Neural cell (in vitro differentiated cells): Measurements from ENCODE around the gene TSR3. TPM values are rescaled to one million over a fixed set of nuclear protein-coding genes. Genes with fewer than 3 reads are reported as not detected.

Experiments
- H2AFZ ChIP-seq: fragments of 200-600, 300-800 bp; sonication (generic), shearing (Covaris generic); 2 replicates; pipeline ENCODE4 v1.6.0; 2014; ENCODE audit warnings: low read depth, mild to moderate bottlenecking, antibody characterized with exemption, low read length, moderate library complexity
- H3F3A ChIP-seq: fragments of 200-600 bp; shearing (Covaris generic); 2 replicates; pipeline ENCODE4 v1.6.1; 2016; ENCODE audit warnings: mild to moderate bottlenecking, moderate library complexity, mixed read lengths, antibody characterized with exemption, low read length; ENCODE audit not compliant: insufficient read depth, poor library complexity, severe bottlenecking
- H3K27ac ChIP-seq: fragments of 200-600, 300-800 bp; sonication (generic), shearing (Covaris generic); 2 replicates; pipeline ENCODE4 v1.5.1; 2014; ENCODE audit warnings: mild to moderate bottlenecking, low read length, moderate library complexity
- H3K27me3 ChIP-seq: fragments of 300-800, 200-600 bp; sonication (generic), shearing (Covaris generic); 2 replicates; pipeline ENCODE4 v1.6.0; 2014; ENCODE audit warnings: mild to moderate bottlenecking, low read depth, low read length, moderate library complexity; ENCODE audit not compliant: insufficient read depth
- H3K36me3 ChIP-seq: fragments of 300-800, 200-600 bp; sonication (generic), shearing (Covaris generic); 2 replicates; pipeline ENCODE4 v1.5.1; 2014; ENCODE audit warnings: mild to moderate bottlenecking, antibody characterized with exemption, low read length, moderate library complexity; ENCODE audit not compliant: insufficient read depth
- H3K4me2 ChIP-seq: fragments of 300-800, 200-600 bp; sonication (generic), shearing (Covaris generic); 2 replicates; pipeline ENCODE4 v1.6.0; 2014; ENCODE audit warnings: mild to moderate bottlenecking, low read length
- H3K4me3 ChIP-seq: fragments of 300-800, 200-600 bp; sonication (generic), shearing (Covaris generic); 2 replicates; pipeline ENCODE4 v1.5.1; 2014; ENCODE audit warnings: mild to moderate bottlenecking, low read length, moderate library complexity
- H3K79me2 ChIP-seq: fragments of 200-600 bp; shearing (Covaris generic); replicated peaks from 2 replicates; pipeline ENCODE4 v1.6.0; 2014; ENCODE audit warnings: mild to moderate bottlenecking, low read length, moderate library complexity; ENCODE audit not compliant: insufficient read depth
- H3K9ac ChIP-seq: fragments of 300-800, 200-600 bp; sonication (generic), shearing (Covaris generic); 2 replicates; pipeline ENCODE4 v1.6.1; 2016; ENCODE audit warnings: mild to moderate bottlenecking, low read length, mixed read lengths
- H3K9me2 ChIP-seq: fragments of 200-600 bp; shearing (Covaris generic); 2 replicates; pipeline ENCODE4 v1.6.1; 2016; ENCODE audit warnings: mild to moderate bottlenecking, low read length, mixed read lengths; ENCODE audit not compliant: insufficient read depth
- H3K9me3 ChIP-seq: fragments of 200-600, 300-800 bp; sonication (generic), shearing (Covaris generic); 2 replicates; pipeline ENCODE4 v1.6.1; 2016; ENCODE audit warnings: mild to moderate bottlenecking, mixed run types, low read length, moderate library complexity, mixed read lengths
- H4K20me1 ChIP-seq: fragments of 200-600 bp; shearing (Covaris generic); 2 replicates; pipeline ENCODE4 v1.6.1; 2016; ENCODE audit warnings: mild to moderate bottlenecking, mixed run types; ENCODE audit not compliant: insufficient read depth
- CTCF ChIP-seq: fragments of 450-650 bp; IDR thresholded peaks from 2 replicates; pipeline ENCODE4 v1.5.1; 2014; ENCODE audit warnings: antibody characterized with exemption, mild to moderate bottlenecking, moderate library complexity; ENCODE audit not compliant: poor library complexity, severe bottlenecking
- EP300 ChIP-seq: fragments of 450-650 bp; conservative IDR thresholded peaks from 2 replicates; pipeline ENCODE4 v1.6.1; 2014; ENCODE audit warnings: antibody characterized with exemption, mild to moderate bottlenecking, moderate library complexity; ENCODE audit not compliant: poor library complexity, severe bottlenecking
- EZH2 ChIP-seq: fragments of 200-600, 300-800 bp; shearing (Covaris generic), sonication (generic); IDR thresholded peaks from 2 replicates; pipeline ENCODE4 v1.6.1; 2014; ENCODE audit warnings: antibody characterized with exemption, low read length, borderline replicate concordance, mild to moderate bottlenecking; ENCODE audit not compliant: insufficient read depth, poor library complexity, severe bottlenecking
- MXI1 ChIP-seq: fragments of 450-650 bp; conservative IDR thresholded peaks from 2 replicates; pipeline ENCODE4 v1.6.1; 2014; ENCODE audit warnings: antibody characterized with exemption, mild to moderate bottlenecking; ENCODE audit not compliant: poor library complexity, severe bottlenecking
- POLR2AphosphoS5 ChIP-seq: IDR thresholded peaks from 2 replicates; pipeline ENCODE4 v1.6.1; 2012
- RAD21 ChIP-seq: fragments of 450-650 bp; conservative IDR thresholded peaks from 2 replicates; pipeline ENCODE4 v1.6.1; 2014; ENCODE audit warnings: antibody characterized with exemption, mild to moderate bottlenecking, moderate library complexity
- REST ChIP-seq: IDR thresholded peaks from 2 replicates; pipeline ENCODE4 v1.6.1; 2012; ENCODE audit warnings: borderline replicate concordance
- SMC3 ChIP-seq: fragments of 450-650 bp; conservative IDR thresholded peaks from 2 replicates; pipeline ENCODE4 v1.6.1; 2014; ENCODE audit warnings: antibody characterized with exemption, mild to moderate bottlenecking, moderate library complexity; ENCODE audit not compliant: poor library complexity
- TAF1 ChIP-seq: IDR thresholded peaks from 2 replicates; pipeline ENCODE4 v1.6.1; 2012; ENCODE audit warnings: low read depth
- polyA plus RNA-seq: library from polyadenylated mRNA; depleted of rRNA; stranded (reverse); fragments of >200 nt; gene quantifications from 2 replicates; pipeline ENCODE4 v1.2.3, GENCODE V29; 2014

The TSR3 gene
- polyA plus RNA-seq, 1 donor from 2014 or later = 102 TPM

GRCh38 chr16:1308977-1309885 is 42.4 kb downstream of the TSR3 start, which contains the start of gene UBE2I:
UBE2I (plus strand) TSS chr16:1309636; CDS start chr16:1314031, 4,395 bp downstream.
- Histone ChIP-seq H3F3A (no peaks in the 10 kb centered on the region), H3K36me3 (no peaks in the 10 kb centered on the region), H2AFZ (peak within 1 kb of the TSS; percentile 51), H3K9me2 (no peaks in the 10 kb centered on the region), H4K20me1 (peaks cover 42% of the 10 kb centered on the region), H3K79me2 (peaks cover 44% of the 10 kb centered on the region), H3K9ac (peak within 1 kb of the TSS; percentile 94), H3K4me2 (peak within 1 kb of the TSS; percentile 93), H3K27ac (peak within 1 kb of the TSS; percentile 94), H3K27me3 (no peaks in the 10 kb centered on the region), H3K4me3 (peak within 1 kb of the TSS; percentile 81), H3K9me3 (no peaks in the 10 kb centered on the region)
- peak; percentile 44 for TF ChIP-seq MXI1
- TF ChIP-seq EZH2 = no peak
- TF ChIP-seq EP300 = peak; percentile 51
- TF ChIP-seq TAF1 = peak; percentile 10
- TF ChIP-seq REST = peak; percentile 6
- TF ChIP-seq POLR2AphosphoS5 = peak; percentile 91
- no peak for TF ChIP-seq SMC3
- TF ChIP-seq RAD21 = no peak
- TF ChIP-seq CTCF = no peak

GRCh38 chr16:1308036-1308976 is 43.4 kb downstream of the TSR3 start:
- Histone ChIP-seq H3K4me3 (peak overlapping the region; percentile 76), H3K36me3 (no peaks in the 10 kb centered on the region), H3K27me3 (no peaks in the 10 kb centered on the region), H3K9ac (peak overlapping the region; percentile 94), H3F3A (no peaks in the 10 kb centered on the region), H2AFZ (peak overlapping the region; percentile 33), H3K79me2 (peaks cover 34% of the 10 kb centered on the region), H3K9me2 (no peaks in the 10 kb centered on the region), H3K9me3 (no peaks in the 10 kb centered on the region), H3K4me2 (peak overlapping the region; percentile 48), H3K27ac (peak overlapping the region; percentile 57), H4K20me1 (peaks cover 33% of the 10 kb centered on the region)
- TF ChIP-seq POLR2AphosphoS5 = peak; percentile 52
- peak; percentile 26 for TF ChIP-seq TAF1
- TF ChIP-seq REST = peak; percentile 18
- TF ChIP-seq SMC3 = no peak
- TF ChIP-seq EP300 = no peak
